Measurements from ENCODE around the gene RCBTB1. TPM values are rescaled to one million over a fixed set of nuclear protein-coding genes. Genes with fewer than 3 reads are reported as not detected.
A peak's percentile ranks its signal among the peaks of the same experiment; 100 is the strongest.

RCBTB1 gene
- total RNA-seq (2014; rRNA removed; shearing (Covaris generic)): 13.4 and 15.1 TPM in 2 replicates
- total RNA-seq (2022): 30.6 and 31.1 TPM in 2 replicates
- percentile 76 among the genes with signal in this experiment for Bru-seq, nascent RNA
- BruChase-seq, experiment 1, labeled RNA remaining after a 6-hour chase: percentile 79 among the genes with signal in this experiment
- BruChase-seq, experiment 2, labeled RNA remaining after a 2-hour chase: percentile 78 among the genes with signal in this experiment
- long read RNA-seq, full-length matches to known transcripts: 30 of 47 reads
- long read RNA-seq, partial matches to known transcripts: 3 of 47 reads
- long read RNA-seq, other reads (novel, unspliced or antisense): 14 of 47 reads

GRCh38 chr13:49585220-49586157 lies at the start of gene RCBTB1:
RCBTB1 (minus strand) TSS chr13:49585558; CDS start chr13:49567279, 18,279 bp downstream.
- ChIA-PET POLR2A (interaction anchor here (0.6 to 2.9 kb wide), 4 partner anchors 15 to 142 kb away, joined by 3 to 19 read pairs (median 4); partner anchors contain the start of genes CAB39L and SETDB2), CTCF (ENCODE audit: unreplicated experiment) (no interaction called here)
- H3K9me3 ChIP-seq (ENCODE audit: low read length): no peaks in the 10 kb centered on the region
- peaks cover 6% of the 10 kb centered on the region; the same call in 1 of the 2 replicates for H4K20me1 ChIP-seq (ENCODE audit: insufficient read depth, low read length)
- peaks cover 19% of the 10 kb centered on the region for H3K36me3 ChIP-seq (ENCODE audit: insufficient read depth, low read length)
- H3K4me3 ChIP-seq (ENCODE audit: low read depth, low read length, poor library complexity, severe bottlenecking): peak within 1 kb of the TSS; percentile 90
- BruUV-seq (replicated peaks): TSS peak; percentile 88
- TF ChIP-seq EZH2phosphoT487 (IDR thresholded peaks at IDR 0.05; ENCODE audit: borderline replicate concordance, low read depth, low read length) (no peak), CTCF (conservative IDR thresholded peaks at IDR 0.05; ENCODE audit: low read length) (no peak)
- peaks cover 16% of the 10 kb centered on the region for H3K79me2 ChIP-seq (ENCODE audit: insufficient read depth, low read depth, low read length)
- peak within 1 kb of the TSS; percentile 84 for H2AFZ ChIP-seq (ENCODE audit: low read length)
- H3K9me2 ChIP-seq (ENCODE audit: insufficient read depth, low read length): no peaks in the 10 kb centered on the region
- H3K4me1 ChIP-seq (ENCODE audit: insufficient read depth, low read length, poor library complexity, severe bottlenecking): peaks cover 31% of the 10 kb centered on the region
- peak within 1 kb of the TSS; percentile 71 for H3K27ac ChIP-seq (ENCODE audit: low read depth, low read length, poor library complexity, severe bottlenecking)
- intact Hi-C loops (cut with micrococcal nuclease; ENCODE audit: unreplicated experiment): loop anchor here (2.0 to 5.0 kb wide), 2 partner anchors 88 to 141 kb away; partner anchors contain the start of genes CAB39L, PHF11 and SETDB2
- DNase-seq (ENCODE audit: low spot score): peak; percentile 84
- H3K4me2 ChIP-seq (ENCODE audit: low read length): peak within 1 kb of the TSS; percentile 86

GRCh38 chr13:49633710-49634109 lies 48.4 kb upstream of the RCBTB1 start:
- Histone ChIP-seq H3K4me1 (ENCODE audit: insufficient read depth, low read length, poor library complexity, severe bottlenecking) (peaks cover 27% of the 10 kb centered on the region), H3K79me2 (ENCODE audit: insufficient read depth, low read depth, low read length) (peaks cover 27% of the 10 kb centered on the region), H2AFZ (ENCODE audit: low read length) (no peak overlapping the region), H3K9me2 (ENCODE audit: insufficient read depth, low read length) (no peaks in the 10 kb centered on the region), H3K4me2 (ENCODE audit: low read length) (no peak overlapping the region), H3K4me3 (ENCODE audit: low read depth, low read length, poor library complexity, severe bottlenecking) (no peak overlapping the region), H3K36me3 (ENCODE audit: insufficient read depth, low read length) (peaks cover 53% of the 10 kb centered on the region), H3K27ac (ENCODE audit: low read depth, low read length, poor library complexity, severe bottlenecking) (no peak overlapping the region), H4K20me1 (ENCODE audit: insufficient read depth, low read length) (no peaks in the 10 kb centered on the region), H3K9me3 (ENCODE audit: low read length) (no peaks in the 10 kb centered on the region)
- CTCF ChIA-PET (ENCODE audit: unreplicated experiment): no interaction called here
- no TSS peak for BruUV-seq (replicated peaks)
- TF ChIP-seq EZH2phosphoT487 (IDR thresholded peaks at IDR 0.05; ENCODE audit: borderline replicate concordance, low read depth, low read length) (no peak), CTCF (conservative IDR thresholded peaks at IDR 0.05; ENCODE audit: low read length) (no peak)
- POLR2A ChIA-PET: interaction anchor here (0.8 kb wide), 1 partner anchor 25 kb away, joined by 3 read pairs; no protein-coding TSS in a partner anchor
- intact Hi-C loops (cut with micrococcal nuclease; ENCODE audit: unreplicated experiment): no loop called here
- DNase-seq (ENCODE audit: low spot score): no peak
